Measurements from ENCODE around the gene RXFP3.

Gene RXFP3

GRCh38 chr5:33925278-33925677 is 10.9 kb upstream of the RXFP3 start:
- Histone ChIP-seq H3K4me3 (ENCODE audit: low read length, poor library complexity, severe bottlenecking) (no peak overlapping the region), H3K4me2 (ENCODE audit: low read depth, low read length, poor library complexity, severe bottlenecking) (no peak overlapping the region), H3F3A (ENCODE audit: low read depth) (no peaks in the 10 kb centered on the region), H3K4me1 (ENCODE audit: insufficient read depth, low read length, poor library complexity, severe bottlenecking) (no peaks in the 10 kb centered on the region), H3K9me2 (replicated peaks; ENCODE audit: low read depth, low read length) (no peaks in the 10 kb centered on the region), H3K27me3 (ENCODE audit: insufficient read depth, low read length, poor library complexity, severe bottlenecking) (no peaks in the 10 kb centered on the region), H4K20me1 (ENCODE audit: insufficient read depth, low read length, poor library complexity, severe bottlenecking) (no peaks in the 10 kb centered on the region), H3K9ac (ENCODE audit: low read depth, low read length, poor library complexity, severe bottlenecking) (no peak overlapping the region), H3K36me3 (ENCODE audit: insufficient read depth, low read length) (no peaks in the 10 kb centered on the region), H2AFZ (ENCODE audit: low read length) (no peak overlapping the region), H3K79me2 (ENCODE audit: insufficient read depth, low read length) (no peaks in the 10 kb centered on the region), H3K9me3 (ENCODE audit: insufficient read depth, low read depth, low read length) (no peaks in the 10 kb centered on the region)
- TF ChIP-seq CTCF (conservative IDR thresholded peaks at IDR 0.05; ENCODE audit: low read length) (no peak), EZH2phosphoT487 (IDR thresholded peaks at IDR 0.05; ENCODE audit: borderline replicate concordance) (no peak)

- Histone ChIP-seq H3K4me2 (ENCODE audit: low read depth, low read length, poor library complexity, severe bottlenecking) (no peak overlapping the region), H3K36me3 (ENCODE audit: insufficient read depth, low read length) (no peaks in the 10 kb centered on the region), H3K79me2 (ENCODE audit: insufficient read depth, low read length) (no peaks in the 10 kb centered on the region), H3K4me1 (ENCODE audit: insufficient read depth, low read length, poor library complexity, severe bottlenecking) (no peaks in the 10 kb centered on the region), H3F3A (ENCODE audit: low read depth) (no peaks in the 10 kb centered on the region), H3K4me3 (ENCODE audit: low read length, poor library complexity, severe bottlenecking) (no peak overlapping the region), H3K9me2 (replicated peaks; ENCODE audit: low read depth, low read length) (no peaks in the 10 kb centered on the region), H3K27me3 (ENCODE audit: insufficient read depth, low read length, poor library complexity, severe bottlenecking) (no peaks in the 10 kb centered on the region), H2AFZ (ENCODE audit: low read length) (no peak overlapping the region), H4K20me1 (ENCODE audit: insufficient read depth, low read length, poor library complexity, severe bottlenecking) (no peaks in the 10 kb centered on the region), H3K9ac (ENCODE audit: low read depth, low read length, poor library complexity, severe bottlenecking) (no peak overlapping the region), H3K9me3 (ENCODE audit: insufficient read depth, low read depth, low read length) (no peaks in the 10 kb centered on the region)
- TF ChIP-seq CTCF (conservative IDR thresholded peaks at IDR 0.05; ENCODE audit: low read length), result no peak
- TF ChIP-seq EZH2phosphoT487 (IDR thresholded peaks at IDR 0.05; ENCODE audit: borderline replicate concordance), result no peak
Measured at GRCh38 chr5:33927685-33928084, 8.5 kb upstream of the RXFP3 start.

GRCh38 chr5:33928283-33928682 is 7.9 kb upstream of the RXFP3 start:
- no peaks in the 10 kb centered on the region for H3K9me3 ChIP-seq (ENCODE audit: insufficient read depth, low read depth, low read length)
- H3K27me3 ChIP-seq (ENCODE audit: insufficient read depth, low read length, poor library complexity, severe bottlenecking), result no peaks in the 10 kb centered on the region
- no peaks in the 10 kb centered on the region for H4K20me1 ChIP-seq (ENCODE audit: insufficient read depth, low read length, poor library complexity, severe bottlenecking)
- no peak overlapping the region for H3K9ac ChIP-seq (ENCODE audit: low read depth, low read length, poor library complexity, severe bottlenecking)
- H3F3A ChIP-seq (ENCODE audit: low read depth), result no peaks in the 10 kb centered on the region
- H2AFZ ChIP-seq (ENCODE audit: low read length), result no peak overlapping the region
- H3K4me1 ChIP-seq (ENCODE audit: insufficient read depth, low read length, poor library complexity, severe bottlenecking), result no peaks in the 10 kb centered on the region
- TF ChIP-seq CTCF (conservative IDR thresholded peaks at IDR 0.05; ENCODE audit: low read length) (no peak), EZH2phosphoT487 (IDR thresholded peaks at IDR 0.05; ENCODE audit: borderline replicate concordance) (no peak)
- no peak overlapping the region for H3K4me2 ChIP-seq (ENCODE audit: low read depth, low read length, poor library complexity, severe bottlenecking)
- H3K79me2 ChIP-seq (ENCODE audit: insufficient read depth, low read length), result no peaks in the 10 kb centered on the region
- H3K4me3 ChIP-seq (ENCODE audit: low read length, poor library complexity, severe bottlenecking), result no peak overlapping the region
- no peaks in the 10 kb centered on the region for H3K9me2 ChIP-seq (replicated peaks; ENCODE audit: low read depth, low read length)
- H3K36me3 ChIP-seq (ENCODE audit: insufficient read depth, low read length), result no peaks in the 10 kb centered on the region

Measured in Loucy (cell line).